Psoas muscle (tissue), 8 donors: ENCODE results near the gene SUPT5H. TPM values are rescaled to one million over a fixed set of nuclear protein-coding genes. Genes with fewer than 3 reads are reported as not detected.
A peak's percentile ranks its signal among the peaks of the same experiment; 100 is the strongest.

ENCODE experiments used
- ATAC-seq, 4 donors: fragments of 200-7000 bp; cut with Tn5 transposase; one replicate each; pipeline ENCODE4 v1.9.1; 2020; ENCODE audit warnings: moderate library complexity in 3 of 4, mild to moderate bottlenecking in 2 of 4
- DNase-seq, 2 donors: peaks; one replicate each; pipeline ENCODE4 v3.0.0-alpha.2; 2020
- H3K27ac ChIP-seq: fragments of 200-600 bp; one replicate; pipeline ENCODE4 v1.8.0; 2022
- H3K27me3 ChIP-seq, 3 donors: fragments of 200-600 bp in 1 of 3; one replicate each; pipeline versions ENCODE4 v1.6.1 to v1.8.0; 2013 to 2022; ENCODE audit warnings: low read length in 2 of 3, mild to moderate bottlenecking in 2 of 3, moderate library complexity in 1 of 3; ENCODE audit not compliant: insufficient read depth in 3 of 3
- H3K36me3 ChIP-seq, 2 donors: fragments of 200-600 bp in 1 of 2; one replicate each; pipeline versions ENCODE4 v1.6.1 to v1.8.0; 2013 to 2022; ENCODE audit warnings: low read depth in 1 of 2, mild to moderate bottlenecking in 1 of 2, moderate library complexity in 1 of 2; ENCODE audit not compliant: insufficient read depth in 1 of 2
- H3K4me1 ChIP-seq: fragments of 200-600 bp; one replicate; pipeline ENCODE4 v1.8.0; 2022
- H3K4me3 ChIP-seq: fragments of 200-600 bp; one replicate; pipeline ENCODE4 v1.8.0; 2022; ENCODE audit warnings: mild to moderate bottlenecking
- H3K9me3 ChIP-seq: fragments of 200-600 bp; one replicate; pipeline ENCODE4 v1.8.0; 2022
- WGBS, 3 donors: extraction: QIAGEN DNeasy Blood & Tissue Kit; methylation state at CpG; one replicate each; pipeline versions ENCODE4 v1.1.6 to v1.1.7; 2013; 5-methylcytosine and 5-hydroxymethylcytosine counted together
- intact Hi-C, 2 donors: fragments of 100-400 bp; cut with DNase I; formaldehyde crosslinking; loops; one replicate each; pipeline versions ENCODE4 v1.11.0 to v1.14.2; 2022
- polyA plus RNA-seq, 3 donors: library from polyadenylated mRNA; stranded (reverse); fragments of 200-250 nt; gene quantifications; one replicate each; pipeline ENCODE4 v1.2.3, GENCODE V29; 2013
- total RNA-seq, 4 donors: library from RNA; stranded (reverse); fragmentation: NEBNext Ultra II Directional in 2 of 4; extraction: Animal tissue kit (Norgen Biotek cat#: 25700) in 2 of 4; gene quantifications; one replicate each; pipeline versions ENCODE4 v1.2.1 to v1.2.4, GENCODE V29; 2021 to 2023
- TF ChIP-seq, protein P1 (sequence below): fragments of 200-600 bp; IDR thresholded peaks from one replicate; pipeline ENCODE4 v1.8.0; 2022; ENCODE audit warnings: antibody characterized with exemption
- donor health status: healthy with polysubstance abuse.
- donor health status: DM: no; HTN: no; CAD: no; lungs with moderate emphysema.
- donor health status: Bipolar disorder and iron deficiency.
- donor health status: healthy.
- donor health status: DM: yes; HTN: yes; CAD: no.
- donor health status: DM: no; HTN: no; CAD: no.
- donor health status: DM: no; HTN: no; CAD: no.
- donor health status: DM: yes; HTN: yes; CAD: no.

SUPT5H gene
- total and polyA plus RNA-seq, 7 donors, result 60.7 to 97.1 (median 82.7) TPM

DNA sequence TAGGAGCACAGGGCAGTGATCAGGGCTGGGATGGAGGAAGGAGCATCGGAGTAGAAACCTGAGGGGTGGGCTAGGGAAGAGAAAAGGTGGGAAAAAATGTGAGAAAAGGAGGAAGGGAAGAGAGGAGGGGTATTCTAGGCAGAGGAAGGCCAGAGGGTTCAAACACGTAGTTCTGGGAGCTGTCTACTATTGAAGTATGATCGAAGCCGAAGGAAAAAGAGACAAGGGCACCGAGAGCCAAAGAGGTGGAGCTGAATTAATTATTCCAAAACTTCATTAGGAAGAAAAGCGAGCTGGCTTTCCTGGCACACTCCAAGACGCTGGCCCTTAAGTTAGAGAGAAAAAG, 61.2 kb downstream of the SUPT5H start:
- Histone ChIP-seq H3K4me1 (no peaks in the 10 kb centered on the region), H3K27ac (no peak overlapping the region), H3K36me3 (no peaks in the 10 kb centered on the region), H3K9me3 (no peaks in the 10 kb centered on the region), H3K27me3 (peaks cover 0 to 93% (median 35%) of the 10 kb centered on the region in 3 donors), H3K4me3 (peak overlapping the region; percentile 58)
- ATAC-seq, result no peak
- WGBS, 3 donors, result 41 to 48% (median 47%) methylated on average over 7 of the region's 7 CpGs
- DNase-seq, result no peak
- intact Hi-C loops, result no loop called here
- TF ChIP-seq, protein P1, sequence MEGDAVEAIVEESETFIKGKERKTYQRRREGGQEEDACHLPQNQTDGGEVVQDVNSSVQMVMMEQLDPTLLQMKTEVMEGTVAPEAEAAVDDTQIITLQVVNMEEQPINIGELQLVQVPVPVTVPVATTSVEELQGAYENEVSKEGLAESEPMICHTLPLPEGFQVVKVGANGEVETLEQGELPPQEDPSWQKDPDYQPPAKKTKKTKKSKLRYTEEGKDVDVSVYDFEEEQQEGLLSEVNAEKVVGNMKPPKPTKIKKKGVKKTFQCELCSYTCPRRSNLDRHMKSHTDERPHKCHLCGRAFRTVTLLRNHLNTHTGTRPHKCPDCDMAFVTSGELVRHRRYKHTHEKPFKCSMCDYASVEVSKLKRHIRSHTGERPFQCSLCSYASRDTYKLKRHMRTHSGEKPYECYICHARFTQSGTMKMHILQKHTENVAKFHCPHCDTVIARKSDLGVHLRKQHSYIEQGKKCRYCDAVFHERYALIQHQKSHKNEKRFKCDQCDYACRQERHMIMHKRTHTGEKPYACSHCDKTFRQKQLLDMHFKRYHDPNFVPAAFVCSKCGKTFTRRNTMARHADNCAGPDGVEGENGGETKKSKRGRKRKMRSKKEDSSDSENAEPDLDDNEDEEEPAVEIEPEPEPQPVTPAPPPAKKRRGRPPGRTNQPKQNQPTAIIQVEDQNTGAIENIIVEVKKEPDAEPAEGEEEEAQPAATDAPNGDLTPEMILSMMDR, result no peak

DNA sequence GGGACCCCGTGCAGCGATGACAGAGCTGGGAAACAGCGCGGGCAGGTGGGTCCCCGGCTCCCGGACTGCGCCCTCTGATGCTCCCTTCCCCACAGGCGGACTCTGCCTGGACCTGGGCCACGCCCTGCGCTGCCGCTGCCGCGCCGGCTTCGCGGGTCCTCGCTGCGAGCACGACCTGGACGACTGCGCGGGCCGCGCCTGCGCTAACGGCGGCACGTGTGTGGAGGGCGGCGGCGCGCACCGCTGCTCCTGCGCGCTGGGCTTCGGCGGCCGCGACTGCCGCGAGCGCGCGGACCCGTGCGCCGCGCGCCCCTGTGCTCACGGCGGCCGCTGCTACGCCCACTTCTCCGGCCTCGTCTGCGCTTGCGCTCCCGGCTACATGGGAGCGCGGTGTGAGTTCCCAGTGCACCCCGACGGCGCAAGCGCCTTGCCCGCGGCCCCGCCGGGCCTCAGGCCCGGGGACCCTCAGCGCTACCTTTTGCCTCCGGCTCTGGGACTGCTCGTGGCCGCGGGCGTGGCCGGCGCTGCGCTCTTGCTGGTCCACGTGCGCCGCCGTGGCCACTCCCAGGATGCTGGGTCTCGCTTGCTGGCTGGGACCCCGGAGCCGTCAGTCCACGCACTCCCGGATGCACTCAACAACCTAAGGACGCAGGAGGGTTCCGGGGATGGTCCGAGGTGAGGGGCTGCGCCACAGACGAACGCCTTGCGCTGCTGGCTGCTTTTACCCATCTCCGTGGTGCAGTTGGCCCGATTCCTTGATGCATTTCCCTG, 61.7 kb downstream of the SUPT5H start:
- Histone ChIP-seq H3K27ac (no peak overlapping the region), H3K4me3 (peak overlapping the region; percentile 58), H3K4me1 (no peaks in the 10 kb centered on the region), H3K27me3 (peaks cover 0 to 98% (median 33%) of the 10 kb centered on the region in 3 donors), H3K36me3 (no peaks in the 10 kb centered on the region), H3K9me3 (no peaks in the 10 kb centered on the region)
- 1 to 2% (median 2%) methylated on average over 73 to 96 of the region's 96 CpGs for WGBS, 3 donors
- intact Hi-C loops, result no loop called here
- TF ChIP-seq, protein P1, result no peak
- DNase-seq (no peak), ATAC-seq (peak in 1 of 4 donors; percentile 17)

DNA sequence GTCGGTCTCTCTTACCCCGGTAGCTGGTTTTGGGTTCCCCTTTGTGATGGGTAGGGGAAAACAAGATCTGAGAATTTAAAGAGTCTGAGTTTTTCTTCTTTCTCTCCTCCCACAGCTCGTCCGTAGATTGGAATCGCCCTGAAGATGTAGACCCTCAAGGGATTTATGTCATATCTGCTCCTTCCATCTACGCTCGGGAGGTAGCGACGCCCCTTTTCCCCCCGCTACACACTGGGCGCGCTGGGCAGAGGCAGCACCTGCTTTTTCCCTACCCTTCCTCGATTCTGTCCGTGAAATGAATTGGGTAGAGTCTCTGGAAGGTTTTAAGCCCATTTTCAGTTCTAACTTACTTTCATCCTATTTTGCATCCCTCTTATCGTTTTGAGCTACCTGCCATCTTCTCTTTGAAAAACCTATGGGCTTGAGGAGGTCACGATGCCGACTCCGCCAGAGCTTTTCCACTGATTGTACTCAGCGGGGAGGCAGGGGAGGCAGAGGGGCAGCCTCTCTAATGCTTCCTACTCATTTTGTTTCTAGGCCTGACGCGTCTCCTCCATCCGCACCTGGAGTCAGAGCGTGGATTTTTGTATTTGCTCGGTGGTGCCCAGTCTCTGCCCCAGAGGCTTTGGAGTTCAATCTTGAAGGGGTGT, 62.5 kb downstream of the SUPT5H start:
- no peaks in the 10 kb centered on the region for H3K9me3 ChIP-seq
- ATAC-seq (no peak), DNase-seq (no peak)
- peak overlapping the region; percentile 58 for H3K4me3 ChIP-seq
- peaks cover 0 to 97% (median 33%) of the 10 kb centered on the region in 3 donors for H3K27me3 ChIP-seq
- H3K27ac ChIP-seq, result no peak overlapping the region
- no peaks in the 10 kb centered on the region for H3K36me3 ChIP-seq
- intact Hi-C loops, result no loop called here
- TF ChIP-seq, protein P1, result no peak
- H3K4me1 ChIP-seq, result no peaks in the 10 kb centered on the region
- WGBS, 3 donors, result 24 to 32% (median 27%) methylated on average over 24 of the region's 24 CpGs

DNA sequence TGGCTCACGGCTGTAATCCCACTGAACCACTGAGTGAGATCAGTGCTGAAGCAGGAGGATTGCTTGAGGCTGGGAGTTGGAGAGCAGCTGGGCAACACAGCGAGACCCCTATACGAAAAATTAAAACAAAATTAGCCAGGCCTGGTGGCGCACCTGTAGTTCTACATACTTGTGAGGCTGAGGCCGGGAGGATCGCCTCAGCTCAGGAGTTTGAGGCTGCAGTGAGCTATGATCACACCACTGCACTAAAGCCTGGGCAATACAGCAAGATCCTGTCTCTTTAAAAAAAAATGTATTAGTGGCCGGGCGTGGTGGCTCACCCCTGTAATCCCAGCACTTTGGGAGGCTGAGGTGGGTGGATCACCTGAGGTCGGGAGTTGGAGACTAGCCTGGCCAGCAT, 63.2 kb downstream of the SUPT5H start:
- Histone ChIP-seq H3K27me3 (peaks cover 0 to 94% (median 33%) of the 10 kb centered on the region in 3 donors), H3K4me1 (no peaks in the 10 kb centered on the region), H3K9me3 (no peaks in the 10 kb centered on the region), H3K4me3 (no peak overlapping the region), H3K36me3 (no peaks in the 10 kb centered on the region), H3K27ac (no peak overlapping the region)
- intact Hi-C loops, result no loop called here
- 80 to 89% (median 80%) methylated on average over 9 of the region's 9 CpGs for WGBS, 3 donors
- TF ChIP-seq, protein P1, result no peak
- no peak for DNase-seq
- ATAC-seq, result no peak
